ENCODE data around the gene VWA3B.
"Not testable (repeated sequence)": the region's sequence is repeated elsewhere in the genome, so short reads cannot be mapped to it uniquely, and the experiment has no call there.

VWA3B gene

GRCh38 chr2:98128556-98129109 lies 41.7 kb downstream of the VWA3B start:
- TF ChIP-seq POLR2AphosphoS5 (IDR thresholded peaks at IDR 0.05; ENCODE audit: borderline replicate concordance, low read depth, low read length) (no peak), FOXP2 (optimal IDR thresholded peaks at IDR 0.05; ENCODE audit: control extremely low read depth, extremely low read length, insufficient read depth) (no peak), EZH2 (IDR thresholded peaks at IDR 0.05) (no peak)
- H3K9ac ChIP-seq (ENCODE audit: insufficient read length) = no peak overlapping the region
- no peak overlapping the region for H3K4me3 ChIP-seq
- no peaks in the 10 kb centered on the region for H3K9me3 ChIP-seq (ENCODE audit: low read depth, low read length)
- DNase-seq (ENCODE audit: low read depth, low spot score) = no peak
- H3K36me3 ChIP-seq (ENCODE audit: insufficient read depth, low read length) = no peaks in the 10 kb centered on the region
- no peak overlapping the region for H3K27ac ChIP-seq

GRCh38 chr2:98130073-98130472 lies 43.1 kb downstream of the VWA3B start:
- H3K36me3 ChIP-seq (ENCODE audit: insufficient read depth, low read length); H3K9me3 ChIP-seq (ENCODE audit: low read depth, low read length); H3K9ac ChIP-seq (ENCODE audit: insufficient read length); DNase-seq (ENCODE audit: low read depth, low spot score); H3K4me3 ChIP-seq; H3K27ac ChIP-seq: not testable (repeated sequence)

GRCh38 chr2:98134172-98135005 lies 47.4 kb downstream of the VWA3B start:
- Histone ChIP-seq H3K4me3 (no peak overlapping the region), H3K27ac (no peak overlapping the region), H3K36me3 (ENCODE audit: insufficient read depth, low read length) (no peaks in the 10 kb centered on the region), H3K9me3 (ENCODE audit: low read depth, low read length) (no peaks in the 10 kb centered on the region), H3K9ac (ENCODE audit: insufficient read length) (no peak overlapping the region)
- DNase-seq (ENCODE audit: low read depth, low spot score) = no peak
- no peak for TF ChIP-seq EZH2 (IDR thresholded peaks at IDR 0.05)
- TF ChIP-seq POLR2AphosphoS5 (IDR thresholded peaks at IDR 0.05; ENCODE audit: borderline replicate concordance, low read depth, low read length) = no peak
- TF ChIP-seq FOXP2 (optimal IDR thresholded peaks at IDR 0.05; ENCODE audit: control extremely low read depth, extremely low read length, insufficient read depth) = no peak

- H3K9ac ChIP-seq (ENCODE audit: insufficient read length) = no peak overlapping the region
- TF ChIP-seq FOXP2 (optimal IDR thresholded peaks at IDR 0.05; ENCODE audit: control extremely low read depth, extremely low read length, insufficient read depth) (no peak), POLR2AphosphoS5 (IDR thresholded peaks at IDR 0.05; ENCODE audit: borderline replicate concordance, low read depth, low read length) (no peak), EZH2 (IDR thresholded peaks at IDR 0.05) (no peak)
- no peak overlapping the region for H3K4me3 ChIP-seq
- H3K27ac ChIP-seq = no peak overlapping the region
- no peaks in the 10 kb centered on the region for H3K36me3 ChIP-seq (ENCODE audit: insufficient read depth, low read length)
- no peaks in the 10 kb centered on the region for H3K9me3 ChIP-seq (ENCODE audit: low read depth, low read length)
- no peak for DNase-seq (ENCODE audit: low read depth, low spot score)
Measured at GRCh38 chr2:98137196-98137595, 50.2 kb downstream of the VWA3B start.

GRCh38 chr2:98138978-98139377 lies 52.0 kb downstream of the VWA3B start:
- not testable (repeated sequence) for H3K9ac ChIP-seq (ENCODE audit: insufficient read length); H3K9me3 ChIP-seq (ENCODE audit: low read depth, low read length); H3K27ac ChIP-seq; H3K36me3 ChIP-seq (ENCODE audit: insufficient read depth, low read length); DNase-seq (ENCODE audit: low read depth, low spot score); H3K4me3 ChIP-seq

- H3K36me3 ChIP-seq (ENCODE audit: insufficient read depth, low read length) = no peaks in the 10 kb centered on the region
- TF ChIP-seq FOXP2 (optimal IDR thresholded peaks at IDR 0.05; ENCODE audit: control extremely low read depth, extremely low read length, insufficient read depth) (no peak), EZH2 (IDR thresholded peaks at IDR 0.05) (no peak), POLR2AphosphoS5 (IDR thresholded peaks at IDR 0.05; ENCODE audit: borderline replicate concordance, low read depth, low read length) (no peak)
- no peak overlapping the region for H3K4me3 ChIP-seq
- H3K9me3 ChIP-seq (ENCODE audit: low read depth, low read length) = no peaks in the 10 kb centered on the region
- DNase-seq (ENCODE audit: low read depth, low spot score) = no peak
- H3K9ac ChIP-seq (ENCODE audit: insufficient read length) = no peak overlapping the region
- no peak overlapping the region for H3K27ac ChIP-seq
Measured at GRCh38 chr2:98140210-98140609, 53.2 kb downstream of the VWA3B start.

GRCh38 chr2:98142106-98142791 lies 55.3 kb downstream of the VWA3B start:
- Histone ChIP-seq H3K36me3 (ENCODE audit: insufficient read depth, low read length) (no peaks in the 10 kb centered on the region), H3K9ac (ENCODE audit: insufficient read length) (no peak overlapping the region), H3K4me3 (no peak overlapping the region), H3K9me3 (ENCODE audit: low read depth, low read length) (no peaks in the 10 kb centered on the region), H3K27ac (no peak overlapping the region)
- TF ChIP-seq POLR2AphosphoS5 (IDR thresholded peaks at IDR 0.05; ENCODE audit: borderline replicate concordance, low read depth, low read length) (no peak), EZH2 (IDR thresholded peaks at IDR 0.05) (no peak), FOXP2 (optimal IDR thresholded peaks at IDR 0.05; ENCODE audit: control extremely low read depth, extremely low read length, insufficient read depth) (no peak)
- no peak for DNase-seq (ENCODE audit: low read depth, low spot score)

GRCh38 chr2:98145070-98145469 lies 58.1 kb downstream of the VWA3B start:
- H3K9ac ChIP-seq (ENCODE audit: insufficient read length) = no peak overlapping the region
- H3K9me3 ChIP-seq (ENCODE audit: low read depth, low read length) = no peaks in the 10 kb centered on the region
- no peak overlapping the region for H3K27ac ChIP-seq
- H3K36me3 ChIP-seq (ENCODE audit: insufficient read depth, low read length) = no peaks in the 10 kb centered on the region
- H3K4me3 ChIP-seq = no peak overlapping the region
- no peak for DNase-seq (ENCODE audit: low read depth, low spot score)
- TF ChIP-seq FOXP2 (optimal IDR thresholded peaks at IDR 0.05; ENCODE audit: control extremely low read depth, extremely low read length, insufficient read depth) (no peak), EZH2 (IDR thresholded peaks at IDR 0.05) (no peak), POLR2AphosphoS5 (IDR thresholded peaks at IDR 0.05; ENCODE audit: borderline replicate concordance, low read depth, low read length) (no peak)

GRCh38 chr2:98147900-98148299 lies 60.9 kb downstream of the VWA3B start:
- H3K9ac ChIP-seq (ENCODE audit: insufficient read length); DNase-seq (ENCODE audit: low read depth, low spot score); H3K9me3 ChIP-seq (ENCODE audit: low read depth, low read length); H3K27ac ChIP-seq; H3K36me3 ChIP-seq (ENCODE audit: insufficient read depth, low read length); H3K4me3 ChIP-seq: not testable (repeated sequence)
